Fibroblast of skin of scalp (primary cell): ENCODE data around the gene FAM241B. TPM values are rescaled to one million over a fixed set of nuclear protein-coding genes. Genes with fewer than 3 reads are reported as not detected.

Experiments used
- DNase-seq: peaks from one replicate; pipeline ENCODE4 v3.0.0-alpha.2; 2013
- polyA plus RNA-seq, 2 experiments: library from polyadenylated mRNA; unstranded; fragments of 120-200 nt; gene quantifications; one replicate each; pipeline ENCODE4 v1.2.1, GENCODE V29; 2013; ENCODE audit not compliant: insufficient read length in 2 of 2

Gene FAM241B
- polyA plus RNA-seq (2013, experiment 1 of 2; ENCODE audit: insufficient read length), result 0.59 TPM
- 0.73 TPM for polyA plus RNA-seq (2013, experiment 2 of 2; ENCODE audit: insufficient read length)

GRCh38 chr10:69629897-69630650, at the start of gene FAM241B:
TSS of gene FAM241B (plus strand) at chr10:69630247. CDS start at chr10:69631744, 1,497 bp downstream.
- DNase-seq, result peak; percentile 36

DNA sequence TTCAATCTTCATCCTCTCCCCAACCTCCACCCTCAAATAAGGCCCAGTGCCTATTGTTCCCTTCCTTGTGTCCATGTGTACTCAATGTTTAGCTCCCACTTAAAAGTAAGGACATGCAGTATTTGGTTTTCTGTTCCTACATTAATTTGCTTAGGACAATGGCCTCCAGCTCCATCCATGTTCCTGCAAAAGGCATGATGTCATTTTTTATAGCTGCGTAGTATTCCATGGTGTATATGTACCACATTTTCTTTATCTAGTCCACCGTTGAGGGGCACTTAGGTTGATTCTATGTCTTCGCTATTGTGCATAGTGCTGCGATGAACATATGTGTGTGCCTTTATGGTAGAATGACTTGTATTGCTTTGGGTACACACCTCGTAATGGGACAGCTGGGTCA, 49.6 kb upstream of the FAM241B start:
- no peak for DNase-seq

- no peak for DNase-seq
Measured at GRCh38 chr10:69583106-69583505, 46.9 kb upstream of the FAM241B start.

GRCh38 chr10:69584624-69585023, 45.4 kb upstream of the FAM241B start:
- DNase-seq, result no peak

GRCh38 chr10:69588358-69588757, 41.7 kb upstream of the FAM241B start:
- no peak for DNase-seq

GRCh38 chr10:69600761-69601330, 29.2 kb upstream of the FAM241B start:
- DNase-seq, result no peak

GRCh38 chr10:69609077-69609476, 21.0 kb upstream of the FAM241B start:
- DNase-seq, result no peak

DNA sequence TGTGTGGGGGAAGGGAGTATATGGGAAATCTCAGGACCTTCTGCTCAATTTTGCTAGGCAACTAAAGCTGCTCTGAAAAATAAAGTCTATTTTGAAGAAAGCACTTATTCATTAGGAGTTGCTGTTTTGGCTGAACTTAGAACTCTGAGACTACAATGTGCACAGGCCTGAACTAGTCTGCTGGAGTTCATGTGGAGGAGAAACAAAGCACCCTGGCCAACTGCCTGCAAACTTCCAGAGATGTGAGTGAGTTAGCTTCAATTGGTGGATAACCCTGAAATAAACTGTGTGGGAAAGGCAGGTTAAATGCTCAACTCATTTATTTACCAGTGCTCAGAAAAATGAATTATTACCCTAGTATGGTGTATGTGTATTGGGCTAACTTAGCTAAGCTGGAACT, 17.3 kb upstream of the FAM241B start:
- no peak for DNase-seq

GRCh38 chr10:69614130-69614529, 15.9 kb upstream of the FAM241B start:
- no peak for DNase-seq

DNA sequence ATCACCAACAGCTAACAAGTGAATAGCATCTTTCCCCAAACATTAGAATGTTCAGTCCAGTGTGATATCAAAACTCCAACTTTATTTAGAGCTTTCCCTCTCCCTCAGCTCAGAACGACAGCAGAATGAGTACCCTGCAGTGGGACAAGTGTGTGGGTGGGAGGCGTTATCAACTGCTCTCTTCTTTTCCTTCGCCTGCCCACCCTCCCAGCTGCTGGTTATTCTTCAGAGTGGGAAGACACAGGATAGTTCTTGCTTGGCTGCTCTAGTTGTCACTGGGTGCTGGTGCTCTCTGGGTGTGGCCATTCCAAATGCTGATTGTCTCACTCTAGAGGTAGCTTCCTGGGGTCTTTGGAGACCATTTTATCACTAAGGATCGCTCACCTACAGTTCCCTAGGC, 13.7 kb upstream of the FAM241B start:
- no peak for DNase-seq

DNA sequence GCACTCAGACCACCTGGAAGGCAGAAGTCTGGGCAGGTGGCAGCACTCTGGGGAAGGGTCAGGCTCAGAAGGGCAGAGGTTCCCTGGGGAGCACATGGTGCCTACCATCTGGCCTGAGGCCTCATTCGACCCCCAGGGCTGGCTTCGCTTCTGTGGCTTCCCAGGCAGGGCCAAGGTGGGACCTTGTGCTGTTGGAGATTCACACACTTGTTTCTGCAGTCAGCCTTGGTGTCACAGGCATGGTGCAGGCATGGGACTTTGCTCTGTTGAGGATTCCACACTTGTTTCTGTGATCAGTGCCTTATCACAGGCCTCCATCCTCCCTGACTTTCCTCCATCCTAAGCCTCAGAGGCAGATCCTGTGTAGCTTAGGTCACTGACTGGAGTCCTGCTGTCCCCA, 11.3 kb upstream of the FAM241B start:
- no peak for DNase-seq

- no peak for DNase-seq
Measured at GRCh38 chr10:69619626-69620025, 10.4 kb upstream of the FAM241B start.

DNA sequence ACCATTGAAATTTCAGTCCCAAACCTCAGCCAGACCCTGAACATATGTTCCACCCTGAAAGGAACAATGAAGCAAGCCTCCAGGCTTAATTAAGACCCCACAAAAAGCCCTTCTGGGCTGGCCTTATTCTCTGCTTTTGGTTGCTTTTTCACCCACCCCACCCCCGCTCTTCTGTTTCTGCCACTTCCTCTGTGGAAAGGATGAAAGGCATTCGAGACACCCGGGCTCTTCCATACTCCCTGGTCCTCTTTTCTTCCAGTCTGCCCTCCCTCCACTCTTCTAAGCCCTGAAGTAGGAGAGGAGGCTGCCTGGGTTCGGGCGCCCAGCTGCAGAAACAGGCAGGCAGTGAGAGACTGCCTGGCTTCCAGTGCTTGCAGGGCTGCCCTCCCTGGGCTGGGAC, 9.4 kb upstream of the FAM241B start:
- no peak for DNase-seq

DNA sequence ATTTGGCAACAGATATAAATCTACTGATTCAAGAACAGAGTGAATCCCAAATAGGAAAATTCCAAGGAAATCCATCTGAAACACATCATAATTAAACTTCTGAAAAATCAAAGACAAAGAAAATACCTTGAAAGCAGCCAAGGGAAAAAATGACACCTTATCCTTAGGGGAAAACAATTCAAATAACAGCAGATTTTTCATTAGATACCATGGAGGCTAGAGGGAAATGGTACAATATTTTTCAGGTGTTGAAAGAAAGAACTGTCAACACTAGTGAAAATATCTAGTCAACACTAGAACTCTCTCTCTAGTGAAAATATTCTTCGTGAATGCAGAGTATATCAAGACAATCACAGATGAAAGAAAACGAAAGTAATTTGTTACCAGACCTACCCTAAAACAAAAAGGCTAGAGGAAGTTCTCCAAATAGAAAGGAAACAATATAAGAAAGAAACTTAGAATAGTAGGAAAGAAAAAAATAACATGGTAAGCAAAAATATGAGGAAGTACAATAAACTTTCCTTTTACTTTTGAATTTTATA, 5.7 kb upstream of the FAM241B start:
- DNase-seq, result no peak

- no peak for DNase-seq
Measured at GRCh38 chr10:69626826-69627225, 3.2 kb upstream of the FAM241B start.

- no peak for DNase-seq
Measured at GRCh38 chr10:69628891-69629290, 1.2 kb upstream of the FAM241B start.

DNA sequence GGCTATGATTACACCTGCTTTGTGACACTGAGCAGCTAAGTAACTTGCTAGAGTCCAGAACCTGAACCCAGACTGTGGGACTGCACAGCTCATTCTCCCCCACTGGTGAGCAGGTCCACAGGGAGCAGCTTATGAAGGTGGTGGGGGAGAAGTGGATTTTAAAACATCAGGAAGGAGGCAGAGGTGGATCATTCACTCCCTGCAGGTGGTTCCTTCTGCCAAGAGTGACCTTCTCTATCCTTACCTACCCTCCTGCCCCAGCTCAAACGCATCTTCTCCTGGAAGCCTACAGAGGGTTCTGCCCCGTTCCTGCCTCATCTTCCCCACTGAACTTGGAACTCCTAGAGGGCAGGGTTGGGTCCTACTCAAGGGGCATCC, 539 bp upstream of the FAM241B start:
- no peak for DNase-seq

DNA sequence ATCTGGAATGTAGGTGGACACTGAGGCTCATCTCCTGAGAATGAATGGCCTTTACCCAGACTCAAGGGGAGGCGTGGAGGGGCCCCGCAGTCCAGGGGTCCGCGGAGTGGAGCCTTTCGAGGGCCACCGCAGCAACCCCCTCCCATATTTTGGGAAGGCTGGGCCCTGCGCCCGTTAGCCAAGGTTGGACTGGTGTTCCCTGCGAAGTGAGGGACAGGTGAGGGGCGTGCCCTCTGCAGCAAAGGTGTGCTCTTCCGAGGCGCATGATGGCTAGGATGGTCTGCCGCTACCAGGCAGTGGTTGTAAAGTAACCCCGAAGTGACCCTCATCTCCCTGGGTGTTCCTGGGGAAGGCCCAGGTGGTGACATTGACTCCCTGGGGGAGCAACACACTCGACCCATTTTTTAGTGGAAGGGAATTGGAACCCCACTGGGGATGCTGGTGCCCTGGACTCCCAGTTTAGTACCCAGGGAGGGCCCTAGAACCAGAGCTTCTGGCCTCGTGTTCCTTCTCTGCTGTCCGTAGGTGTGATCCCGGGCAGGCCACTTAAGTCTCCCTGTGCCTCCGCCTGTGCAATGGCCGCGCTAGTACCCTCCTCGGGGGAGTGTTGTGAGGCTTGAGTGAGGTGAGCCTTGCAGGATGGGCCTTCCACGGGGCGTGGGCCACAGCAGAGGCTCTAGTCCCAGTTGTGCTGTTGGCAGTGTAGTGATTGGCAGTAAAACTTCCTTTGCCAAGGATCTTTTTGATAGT, 779 bp downstream of the FAM241B start:
- DNase-seq, result no peak

- DNase-seq, result no peak
Measured at GRCh38 chr10:69631566-69631965, 1.5 kb downstream of the FAM241B start.

DNA sequence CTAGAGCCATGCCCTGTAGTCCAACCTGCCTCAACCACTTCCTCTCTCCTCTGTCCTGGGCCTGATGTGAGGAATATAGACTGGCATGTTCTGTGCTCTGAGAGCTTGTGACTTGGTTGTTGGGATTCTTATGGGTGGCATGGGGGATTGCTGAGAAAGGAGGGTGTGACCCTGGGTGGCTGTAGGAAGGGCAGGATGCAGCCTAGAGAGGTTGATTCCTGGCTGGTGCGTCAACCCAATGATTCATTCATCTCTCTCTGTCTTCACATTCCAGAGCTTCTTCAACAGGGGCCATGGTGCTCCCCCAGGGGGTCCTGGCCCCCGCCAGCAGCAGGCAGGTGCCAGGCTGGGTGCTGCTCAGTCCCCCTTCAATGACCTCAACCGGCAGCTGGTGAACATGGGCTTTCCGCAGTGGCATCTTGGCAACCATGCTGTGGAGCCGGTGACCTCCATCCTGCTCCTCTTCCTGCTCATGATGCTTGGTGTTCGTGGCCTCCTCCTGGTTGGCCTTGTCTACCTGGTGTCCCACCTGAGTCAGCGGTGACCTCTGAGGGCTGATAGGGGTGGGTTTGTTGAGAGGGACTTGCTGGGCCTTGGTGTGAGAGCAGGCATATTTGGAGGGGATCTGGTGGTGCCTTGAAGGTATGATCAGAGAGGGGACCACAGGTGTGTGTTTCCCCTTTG, 2.6 kb downstream of the FAM241B start:
- no peak for DNase-seq

DNA sequence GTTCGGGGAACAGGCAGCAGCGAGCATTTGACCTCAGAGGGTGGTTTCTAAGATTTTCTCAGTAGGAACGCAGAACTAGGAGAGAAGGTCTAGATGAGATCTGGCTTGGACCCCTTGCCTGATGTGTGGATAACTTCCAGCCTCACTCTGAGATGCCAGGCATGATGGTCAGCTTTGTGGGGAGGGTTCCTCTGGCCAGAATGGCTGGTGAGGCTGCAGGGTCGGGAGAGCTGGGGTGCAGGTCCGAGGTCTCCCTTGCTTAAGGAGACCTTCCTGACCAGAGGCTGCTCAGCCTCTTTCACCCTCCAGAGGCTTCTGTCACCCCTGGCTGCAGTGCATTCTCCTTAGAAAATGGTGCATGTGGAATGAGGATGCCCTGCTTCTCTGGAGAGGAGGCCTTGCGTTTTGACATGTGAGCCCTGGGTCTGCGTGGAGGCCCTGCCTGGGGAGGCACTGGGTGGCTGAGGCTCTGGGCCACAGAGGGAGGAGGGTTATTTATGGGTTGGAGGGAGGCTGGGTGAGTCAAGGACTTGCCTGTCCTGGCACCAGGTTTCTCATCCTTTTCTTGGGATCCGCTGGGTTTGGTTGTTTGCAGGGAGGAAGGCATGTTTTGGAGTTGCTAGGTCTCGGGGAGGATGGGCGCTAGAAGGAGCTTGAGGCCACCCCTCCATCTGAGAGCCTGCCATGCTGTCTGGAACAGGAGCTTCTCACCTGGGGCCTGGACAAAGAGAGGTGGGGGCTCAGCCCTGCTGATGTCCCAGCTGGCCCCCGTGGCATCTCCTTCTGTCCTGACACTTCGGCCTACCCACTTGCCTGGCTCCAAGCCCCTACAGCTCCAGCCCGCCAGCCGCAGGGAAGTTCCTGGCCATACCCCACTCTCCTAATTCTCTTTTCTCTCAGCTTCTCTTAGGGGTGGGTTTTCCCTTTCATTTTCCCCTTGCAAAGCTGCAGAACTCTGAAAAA, 3.9 kb downstream of the FAM241B start:
- DNase-seq, result no peak
